Ovary (tissue), 9 donors: ENCODE measurements around the gene NSD1. TPM values are rescaled to one million over a fixed set of nuclear protein-coding genes. Genes with fewer than 3 reads are reported as not detected.
A peak's percentile ranks its signal among the peaks of the same experiment; 100 is the strongest.
"Not testable (repeated sequence)": the region's sequence is repeated elsewhere in the genome, so short reads cannot be mapped to it uniquely, and the experiment has no call there.

Experiments
- DNase-seq, 5 donors: peaks; one replicate each; pipeline ENCODE4 v3.0.0-alpha.2; 2019 to 2020
- H3K27ac ChIP-seq, 2 donors: fragments of 200-600 bp; one replicate each; pipeline versions ENCODE4 v1.5.1 to v1.8.0; 2019 to 2022
- H3K27me3 ChIP-seq: fragments of 200-600 bp; one replicate; pipeline ENCODE4 v1.8.0; 2022
- H3K36me3 ChIP-seq: fragments of 200-600 bp; sonication (generic); one replicate; pipeline ENCODE4 v1.5.1; 2019
- H3K4me1 ChIP-seq: one replicate; pipeline ENCODE4 v1.8.1; 2013; ENCODE audit warnings: mild to moderate bottlenecking, moderate library complexity; ENCODE audit not compliant: insufficient read depth
- H3K4me3 ChIP-seq: fragments of 200-600 bp; sonication (generic); one replicate; pipeline ENCODE4 v1.5.1; 2017
- H3K9me3 ChIP-seq, 2 donors: fragments of 200-600 bp in 1 of 2; sonication (generic) in 1 of 2; one replicate each; pipeline versions ENCODE4 v1.5.1 to v1.8.1; 2013 to 2019; ENCODE audit warnings: mild to moderate bottlenecking in 1 of 2, moderate library complexity in 1 of 2
- CTCF ChIP-seq, 3 donors: fragments of 450-650 bp in 2 of 3; fragments of 200-600 bp in 1 of 3; IDR thresholded peaks; one replicate each; pipeline versions ENCODE4 v1.5.1 to v1.8.0; 2016 to 2022; ENCODE audit warnings: antibody characterized with exemption in 3 of 3, mild to moderate bottlenecking in 1 of 3
- EP300 ChIP-seq: sonication (generic); formaldehyde crosslinking; IDR thresholded peaks from one replicate; pipeline ENCODE4 v1.6.1; 2017; ENCODE audit warnings: antibody characterized with exemption
- POLR2A ChIP-seq: fragments of 450-650 bp; IDR thresholded peaks from one replicate; pipeline ENCODE4 v1.6.1; 2017; ENCODE audit warnings: antibody characterized with exemption, mild to moderate bottlenecking, moderate library complexity
- WGBS, 3 donors: extraction: QIAGEN DNeasy Blood & Tissue Kit in 1 of 3; methylation state at CpG; one replicate each; pipeline versions ENCODE4 v1.1.5 to v1.1.7; 2013 to 2017; 5-methylcytosine and 5-hydroxymethylcytosine counted together
- intact Hi-C, 4 donors: fragments of 100-400 bp; cut with DNase I; formaldehyde crosslinking; loops; one replicate each; pipeline versions ENCODE4 v1.11.0 to v1.15.1; 2022 to 2023
- polyA plus RNA-seq, 2 donors: library from polyadenylated mRNA; stranded (reverse); fragments of 200-250 nt in 1 of 2; fragments of 350-450 nt in 1 of 2; fragmentation: Illumina TruSeq in 1 of 2; extraction: RNeasy Lipid Tissue Mini Kit (QIAGEN cat#74804) in 1 of 2; gene quantifications; one replicate each; pipeline ENCODE4 v1.2.3, GENCODE V29; 2013 to 2014
- total RNA-seq, 7 donors: library from RNA; depleted of rRNA in 2 of 7; stranded (reverse); fragments of >200 nt in 2 of 7; fragmentation: NEBNext Ultra II Directional in 3 of 7; extraction: Animal tissue kit (Norgen Biotek cat#: 25700) in 3 of 7; gene quantifications; one replicate each; pipeline versions ENCODE4 v1.1.0 to v1.2.4, GENCODE V29; 2016 to 2023
- donor health status: DM: no; HTN: no; CAD: no; lungs with moderate emphysema.
- donor health status: DM: no; HTN: no; CAD: no.
- donor health status: Bipolar disorder and iron deficiency.
- donor health status: DM: yes; HTN: yes; CAD: no.
- donor health status: DM: no; HTN: no; CAD: no.
- donor health status: DM: yes; HTN: yes; CAD: no.

The NSD1 gene
- total and polyA plus RNA-seq, 9 donors, result 11.5 to 110 (median 75.5) TPM

GRCh38 chr5:177339107-177339638, 205.6 kb downstream of the NSD1 start:
- no peak for TF ChIP-seq CTCF (IDR thresholded peaks at IDR 0.05)
- no peak for TF ChIP-seq POLR2A
- no peak for TF ChIP-seq EP300
- 72 to 77% (median 77%) methylated on average over 11 of the region's 11 CpGs for WGBS, 3 donors
- intact Hi-C loops, result no loop called here

GRCh38 chr5:177343000-177343399, 209.4 kb downstream of the NSD1 start:
- intact Hi-C loops, H3K27ac ChIP-seq, H3K36me3 ChIP-seq, H3K9me3 ChIP-seq, H3K27me3 ChIP-seq, DNase-seq, H3K4me3 ChIP-seq, H3K4me1 ChIP-seq: not testable (repeated sequence)
- WGBS, 3 donors, result 92 to 96% (median 92%) methylated on average over 14 of the region's 14 CpGs

More at GRCh38 chr5:177339107-177339638, 205.6 kb downstream of the NSD1 start:
- Histone ChIP-seq H3K9me3 (no peaks in the 10 kb centered on the region), H3K4me3 (no peak overlapping the region), H3K36me3 (no peaks in the 10 kb centered on the region), H3K4me1 (no peaks in the 10 kb centered on the region), H3K27ac (no peak overlapping the region), H3K27me3 (no peaks in the 10 kb centered on the region)
- DNase-seq, result no peak

GRCh38 chr5:177343777-177344176, 210.2 kb downstream of the NSD1 start:
- no peak overlapping the region for H3K4me3 ChIP-seq
- H3K27ac ChIP-seq, result no peak overlapping the region
- peaks cover 2% of the 10 kb centered on the region for H3K4me1 ChIP-seq
- H3K9me3 ChIP-seq, result no peaks in the 10 kb centered on the region
- H3K27me3 ChIP-seq, result no peaks in the 10 kb centered on the region
- no peak for TF ChIP-seq EP300
- no peak for TF ChIP-seq CTCF (IDR thresholded peaks at IDR 0.05)
- no peak for TF ChIP-seq POLR2A
- 93 to 97% (median 94%) methylated on average over 6 of the region's 6 CpGs for WGBS, 3 donors
- H3K36me3 ChIP-seq, result no peaks in the 10 kb centered on the region
- intact Hi-C loops, result no loop called here
- DNase-seq, result no peak

GRCh38 chr5:177344891-177345290, 211.3 kb downstream of the NSD1 start:
- Histone ChIP-seq H3K4me1 (peaks cover 2% of the 10 kb centered on the region), H3K36me3 (no peaks in the 10 kb centered on the region), H3K27me3 (no peaks in the 10 kb centered on the region), H3K9me3 (no peaks in the 10 kb centered on the region), H3K4me3 (no peak overlapping the region), H3K27ac (no peak overlapping the region)
- DNase-seq, result no peak
- 92 to 97% (median 94%) methylated on average over 6 of the region's 6 CpGs for WGBS, 3 donors
- TF ChIP-seq CTCF (IDR thresholded peaks at IDR 0.05) (no peak), POLR2A (no peak), EP300 (no peak)
- intact Hi-C loops, result no loop called here

GRCh38 chr5:177346820-177347219, 213.2 kb downstream of the NSD1 start:
- intact Hi-C loops, result no loop called here
- DNase-seq, result peak in 1 of 5 donors; percentile 5
- TF ChIP-seq POLR2A (no peak), CTCF (IDR thresholded peaks at IDR 0.05) (no peak), EP300 (no peak)
- H3K27ac ChIP-seq, result no peak overlapping the region
- no peaks in the 10 kb centered on the region for H3K36me3 ChIP-seq
- no peaks in the 10 kb centered on the region for H3K27me3 ChIP-seq
- no peak overlapping the region for H3K4me3 ChIP-seq
- H3K4me1 ChIP-seq, result peaks cover 11% of the 10 kb centered on the region
- 20 to 47% (median 21%) methylated on average over 4 of the region's 4 CpGs for WGBS, 3 donors
- no peaks in the 10 kb centered on the region for H3K9me3 ChIP-seq
